Skeletal muscle satellite cell (primary cell): ENCODE measurements around the gene PEX11G.

Experiments
- H3K27me3 ChIP-seq: 2 replicates; pipeline ENCODE4 v1.7.0; 2013; ENCODE audit warnings: low read length; ENCODE audit not compliant: control insufficient read depth, insufficient read depth
- H3K36me3 ChIP-seq: 2 replicates; pipeline ENCODE4 v1.7.0; 2013; ENCODE audit warnings: mild to moderate bottlenecking, control low read depth, low read length; ENCODE audit not compliant: insufficient read depth
- H3K4me1 ChIP-seq: 2 replicates; pipeline ENCODE4 v1.7.0; 2013; ENCODE audit warnings: low read length; ENCODE audit not compliant: control insufficient read depth, insufficient read depth
- H3K4me2 ChIP-seq: 2 replicates; pipeline ENCODE4 v1.7.0; 2013; ENCODE audit warnings: mild to moderate bottlenecking, low read length
- H3K4me3 ChIP-seq: 2 replicates; pipeline ENCODE4 v1.7.0; 2013; ENCODE audit warnings: low read length
- H3K9ac ChIP-seq: 2 replicates; pipeline ENCODE4 v1.7.0; 2013; ENCODE audit warnings: mild to moderate bottlenecking, low read depth, low read length, moderate library complexity
- H3K9me3 ChIP-seq: replicated peaks from 2 replicates; pipeline ENCODE4 v1.7.0; 2013; ENCODE audit warnings: mild to moderate bottlenecking, control low read depth, low read length

PEX11G gene

DNA sequence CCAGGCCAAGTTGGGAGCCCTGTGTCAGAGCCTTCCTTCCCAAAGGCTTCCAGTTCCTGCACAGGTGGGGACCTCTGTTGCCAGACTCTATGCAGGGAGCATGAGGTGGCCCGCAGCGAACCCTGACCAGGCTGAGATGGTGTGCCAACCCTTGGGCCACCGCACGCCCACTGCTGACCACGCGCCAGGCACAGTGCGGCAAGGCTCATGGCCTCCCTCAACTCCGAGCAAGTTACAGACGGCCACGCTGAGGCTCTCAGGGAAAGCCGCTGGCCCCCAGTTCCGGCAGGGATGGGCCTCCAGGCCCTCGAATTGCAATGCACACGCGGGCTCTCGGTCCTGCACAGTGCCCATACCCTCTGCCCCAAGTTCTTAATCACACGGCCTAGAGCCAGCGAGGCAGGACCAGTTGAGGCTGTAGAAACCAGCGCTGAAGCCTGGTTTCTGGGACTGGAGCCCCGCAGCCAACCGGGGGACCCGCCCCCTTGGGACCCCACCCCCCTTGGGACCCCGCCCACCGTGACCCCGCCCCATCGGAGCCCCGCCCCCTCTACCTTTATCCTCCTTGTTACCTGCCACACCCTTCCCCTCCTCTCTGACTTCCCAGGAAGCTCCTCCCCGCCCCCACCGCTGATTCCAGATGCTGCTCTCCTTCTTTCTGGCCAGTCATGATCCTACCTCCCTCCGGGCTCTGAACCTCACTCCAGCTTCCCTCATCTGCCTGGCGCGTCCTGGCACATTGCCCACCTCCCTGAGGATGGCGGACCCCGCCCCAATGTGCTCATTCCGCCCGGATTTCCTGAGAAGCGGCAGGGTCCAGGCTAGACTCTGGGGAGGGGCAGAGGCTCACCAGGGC is 6.0 kb downstream of the PEX11G start:
- H3K9me3 ChIP-seq, result no peaks in the 10 kb centered on the region
- H3K4me3 ChIP-seq, result no peak overlapping the region
- no peaks in the 10 kb centered on the region for H3K27me3 ChIP-seq
- no peaks in the 10 kb centered on the region for H3K36me3 ChIP-seq
- H3K9ac ChIP-seq, result no peak overlapping the region
- H3K4me2 ChIP-seq, result no peak overlapping the region
- peaks cover 19% of the 10 kb centered on the region for H3K4me1 ChIP-seq

- H3K4me1 ChIP-seq, result peaks cover 19% of the 10 kb centered on the region
Observed at GRCh38 chr19:7480970-7481255, 7.9 kb downstream of the PEX11G start.

GRCh38 chr19:7480222-7480969 is 8.4 kb downstream of the PEX11G start:
- no peak overlapping the region for H3K4me2 ChIP-seq
- no peaks in the 10 kb centered on the region for H3K9me3 ChIP-seq
- H3K4me3 ChIP-seq, result no peak overlapping the region
- peaks cover 19% of the 10 kb centered on the region for H3K4me1 ChIP-seq
- H3K36me3 ChIP-seq, result no peaks in the 10 kb centered on the region
- no peaks in the 10 kb centered on the region for H3K27me3 ChIP-seq
- H3K9ac ChIP-seq, result no peak overlapping the region

More at GRCh38 chr19:7480970-7481255, 7.9 kb downstream of the PEX11G start:
- no peak overlapping the region for H3K4me2 ChIP-seq
- no peaks in the 10 kb centered on the region for H3K36me3 ChIP-seq
- no peak overlapping the region for H3K4me3 ChIP-seq
- no peaks in the 10 kb centered on the region for H3K9me3 ChIP-seq
- H3K27me3 ChIP-seq, result no peaks in the 10 kb centered on the region
- H3K9ac ChIP-seq, result no peak overlapping the region

DNA sequence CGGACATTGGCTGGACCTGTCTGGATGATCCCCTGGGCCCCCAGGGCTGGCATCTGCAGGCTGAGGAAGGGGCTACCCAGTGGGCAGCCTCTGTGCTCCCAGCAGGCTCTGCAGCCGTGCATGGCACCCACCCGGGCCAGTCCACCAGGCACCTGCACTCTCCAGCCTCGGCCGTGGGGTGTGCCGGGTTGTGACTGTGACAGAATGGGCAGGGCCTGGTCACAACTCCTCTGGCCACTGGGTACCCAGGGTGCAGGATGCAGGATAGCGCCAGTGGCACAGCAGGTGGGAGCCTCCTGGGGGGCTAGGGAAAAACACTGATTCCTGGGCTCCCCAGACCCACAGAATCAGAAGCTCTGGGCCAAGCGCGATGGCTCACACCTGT is 10.0 kb downstream of the PEX11G start:
- no peak overlapping the region for H3K4me2 ChIP-seq
- H3K9me3 ChIP-seq, result no peaks in the 10 kb centered on the region
- no peak overlapping the region for H3K4me3 ChIP-seq
- no peak overlapping the region for H3K9ac ChIP-seq
- no peaks in the 10 kb centered on the region for H3K36me3 ChIP-seq
- no peaks in the 10 kb centered on the region for H3K27me3 ChIP-seq
- peaks cover 19% of the 10 kb centered on the region for H3K4me1 ChIP-seq

- H3K4me3 ChIP-seq, result no peak overlapping the region
- H3K9ac ChIP-seq, result no peak overlapping the region
- H3K36me3 ChIP-seq, result no peaks in the 10 kb centered on the region
- no peaks in the 10 kb centered on the region for H3K27me3 ChIP-seq
- peaks cover 19% of the 10 kb centered on the region for H3K4me1 ChIP-seq
- H3K9me3 ChIP-seq, result no peaks in the 10 kb centered on the region
- H3K4me2 ChIP-seq, result no peak overlapping the region
Observed at GRCh38 chr19:7478173-7478842, 10.5 kb downstream of the PEX11G start.

- no peaks in the 10 kb centered on the region for H3K9me3 ChIP-seq
- H3K27me3 ChIP-seq, result no peaks in the 10 kb centered on the region
- H3K4me3 ChIP-seq, result no peak overlapping the region
- H3K4me2 ChIP-seq, result no peak overlapping the region
- peaks cover 19% of the 10 kb centered on the region for H3K4me1 ChIP-seq
- H3K9ac ChIP-seq, result no peak overlapping the region
- no peaks in the 10 kb centered on the region for H3K36me3 ChIP-seq
Observed at GRCh38 chr19:7477758-7478157, 11.1 kb downstream of the PEX11G start.

GRCh38 chr19:7476777-7477494 is 11.9 kb downstream of the PEX11G start:
- no peaks in the 10 kb centered on the region for H3K27me3 ChIP-seq
- H3K4me2 ChIP-seq, result no peak overlapping the region
- H3K36me3 ChIP-seq, result peaks cover 5% of the 10 kb centered on the region
- peaks cover 19% of the 10 kb centered on the region for H3K4me1 ChIP-seq
- no peak overlapping the region for H3K9ac ChIP-seq
- no peaks in the 10 kb centered on the region for H3K9me3 ChIP-seq
- no peak overlapping the region for H3K4me3 ChIP-seq

DNA sequence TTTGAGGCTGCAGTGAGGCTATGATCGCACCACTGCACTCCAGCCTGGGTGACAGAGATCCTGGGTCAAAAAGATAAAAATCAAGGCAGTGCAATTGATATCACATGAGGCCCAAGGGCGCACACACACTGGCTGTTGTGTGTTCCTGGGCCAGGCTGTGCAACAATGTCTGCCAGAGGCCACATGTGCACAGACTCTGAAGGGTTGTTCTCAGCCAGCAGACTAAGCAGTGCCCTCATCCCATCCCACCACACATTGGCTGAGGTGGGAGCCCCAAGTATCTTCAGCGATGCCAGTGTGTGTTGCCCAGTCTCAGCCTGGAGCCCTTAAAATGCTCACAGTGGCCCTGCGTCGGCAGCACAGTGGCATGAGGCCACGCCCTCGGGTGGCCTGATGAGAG is 12.6 kb downstream of the PEX11G start:
- H3K9ac ChIP-seq, result no peak overlapping the region
- H3K4me1 ChIP-seq, result peaks cover 19% of the 10 kb centered on the region
- H3K4me2 ChIP-seq, result no peak overlapping the region
- no peak overlapping the region for H3K4me3 ChIP-seq
- peaks cover 12% of the 10 kb centered on the region for H3K36me3 ChIP-seq
- H3K27me3 ChIP-seq, result no peaks in the 10 kb centered on the region
- H3K9me3 ChIP-seq, result no peaks in the 10 kb centered on the region

GRCh38 chr19:7475665-7476064 is 13.2 kb downstream of the PEX11G start:
- Histone ChIP-seq H3K9me3 (no peaks in the 10 kb centered on the region), H3K36me3 (peaks cover 12% of the 10 kb centered on the region), H3K4me2 (no peak overlapping the region), H3K27me3 (no peaks in the 10 kb centered on the region), H3K4me1 (peaks cover 19% of the 10 kb centered on the region), H3K9ac (no peak overlapping the region), H3K4me3 (no peak overlapping the region)

GRCh38 chr19:7471696-7472615 is 16.9 kb downstream of the PEX11G start:
- H3K36me3 ChIP-seq, result peaks cover 37% of the 10 kb centered on the region

More at GRCh38 chr19:7471696-7472615, 16.9 kb downstream of the PEX11G start:
- H3K4me2 ChIP-seq, result no peak overlapping the region
- no peaks in the 10 kb centered on the region for H3K9me3 ChIP-seq
- H3K9ac ChIP-seq, result no peak overlapping the region
- no peaks in the 10 kb centered on the region for H3K4me1 ChIP-seq
- H3K4me3 ChIP-seq, result no peak overlapping the region
- no peaks in the 10 kb centered on the region for H3K27me3 ChIP-seq
